Gastroesophageal sphincter (tissue), 3 donors: ENCODE measurements around the gene QPCT.
"Not testable (repeated sequence)": the region's sequence is repeated elsewhere in the genome, so short reads cannot be mapped to it uniquely, and the experiment has no call there.

Experiments
- POLR2A ChIP-seq, 2 donors: fragments of 450-650 bp; IDR thresholded peaks; one replicate each; pipeline ENCODE4 v1.6.1; 2017; ENCODE audit warnings: antibody characterized with exemption in 2 of 2, mild to moderate bottlenecking in 2 of 2, moderate library complexity in 1 of 2
- TF ChIP-seq, protein P1 (sequence below), 4 experiments: fragments of 200-600 bp in 2 of 4; fragments of 450-650 bp in 2 of 4; sonication (generic) in 1 of 4; IDR thresholded peaks; one replicate each; pipeline ENCODE4 v1.5.1; 2017 to 2019; ENCODE audit warnings: antibody characterized with exemption in 4 of 4, mild to moderate bottlenecking in 2 of 4, moderate library complexity in 2 of 4

DNA sequence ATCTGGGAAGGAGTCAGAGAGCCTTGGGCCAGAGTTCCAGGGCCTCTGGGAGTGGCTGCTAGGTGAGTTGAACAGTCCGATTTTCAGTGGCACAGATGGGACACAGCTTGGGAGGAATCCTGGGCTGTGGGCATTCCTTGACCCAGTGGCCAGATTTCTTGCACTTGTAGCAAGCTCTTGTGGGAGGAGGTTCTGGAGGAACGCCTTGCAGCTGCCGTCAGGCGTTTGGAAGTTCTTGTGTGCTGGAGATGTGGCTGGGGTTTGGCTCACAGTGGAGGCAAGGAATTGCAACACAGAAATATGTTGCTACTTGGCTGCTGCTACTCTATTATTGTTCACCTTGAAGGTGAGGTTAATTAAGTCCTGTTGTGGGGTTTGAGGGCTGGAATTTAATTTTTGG lies 39.8 kb downstream of the QPCT start:
- TF ChIP-seq, protein P1, sequence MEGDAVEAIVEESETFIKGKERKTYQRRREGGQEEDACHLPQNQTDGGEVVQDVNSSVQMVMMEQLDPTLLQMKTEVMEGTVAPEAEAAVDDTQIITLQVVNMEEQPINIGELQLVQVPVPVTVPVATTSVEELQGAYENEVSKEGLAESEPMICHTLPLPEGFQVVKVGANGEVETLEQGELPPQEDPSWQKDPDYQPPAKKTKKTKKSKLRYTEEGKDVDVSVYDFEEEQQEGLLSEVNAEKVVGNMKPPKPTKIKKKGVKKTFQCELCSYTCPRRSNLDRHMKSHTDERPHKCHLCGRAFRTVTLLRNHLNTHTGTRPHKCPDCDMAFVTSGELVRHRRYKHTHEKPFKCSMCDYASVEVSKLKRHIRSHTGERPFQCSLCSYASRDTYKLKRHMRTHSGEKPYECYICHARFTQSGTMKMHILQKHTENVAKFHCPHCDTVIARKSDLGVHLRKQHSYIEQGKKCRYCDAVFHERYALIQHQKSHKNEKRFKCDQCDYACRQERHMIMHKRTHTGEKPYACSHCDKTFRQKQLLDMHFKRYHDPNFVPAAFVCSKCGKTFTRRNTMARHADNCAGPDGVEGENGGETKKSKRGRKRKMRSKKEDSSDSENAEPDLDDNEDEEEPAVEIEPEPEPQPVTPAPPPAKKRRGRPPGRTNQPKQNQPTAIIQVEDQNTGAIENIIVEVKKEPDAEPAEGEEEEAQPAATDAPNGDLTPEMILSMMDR (IDR thresholded peaks at IDR 0.05), result not testable (repeated sequence)
- TF ChIP-seq POLR2A (IDR thresholded peaks at IDR 0.05), result not testable (repeated sequence)
